GM12878 (cell line): ENCODE results near the gene RGS6.

Source experiments
- CHD2 ChIP-seq: IDR thresholded peaks from 2 replicates; pipeline ENCODE4 v1.6.1; 2011; ENCODE audit warnings: low read depth, low read length, improper control_type of control experiment, borderline replicate concordance
- ELK1 ChIP-seq: IDR thresholded peaks from 2 replicates; pipeline ENCODE4 v1.6.1; 2012; ENCODE audit warnings: low read depth, low read length, improper control_type of control experiment
- ZNF622 ChIP-seq: fragments of 450-650 bp; IDR thresholded peaks from 2 replicates; pipeline ENCODE4 v1.6.1; 2017; ENCODE audit warnings: mild to moderate bottlenecking, inconsistent platforms
- TF ChIP-seq, protein P1 (sequence below), 3 experiments: IDR thresholded peaks in 2 of 3; conservative IDR thresholded peaks in 1 of 3; 2 replicates each; pipeline ENCODE4 v1.5.1; 2011; ENCODE audit warnings: low read depth in 3 of 3, low read length in 3 of 3, mild to moderate bottlenecking in 3 of 3, control low read depth in 2 of 3, moderate library complexity in 2 of 3, inconsistent platforms in 1 of 3, mixed read lengths in 1 of 3; ENCODE audit not compliant: control insufficient read depth in 2 of 3, insufficient read depth in 1 of 3; ENCODE audit errors: extremely low read depth in 1 of 3

DNA sequence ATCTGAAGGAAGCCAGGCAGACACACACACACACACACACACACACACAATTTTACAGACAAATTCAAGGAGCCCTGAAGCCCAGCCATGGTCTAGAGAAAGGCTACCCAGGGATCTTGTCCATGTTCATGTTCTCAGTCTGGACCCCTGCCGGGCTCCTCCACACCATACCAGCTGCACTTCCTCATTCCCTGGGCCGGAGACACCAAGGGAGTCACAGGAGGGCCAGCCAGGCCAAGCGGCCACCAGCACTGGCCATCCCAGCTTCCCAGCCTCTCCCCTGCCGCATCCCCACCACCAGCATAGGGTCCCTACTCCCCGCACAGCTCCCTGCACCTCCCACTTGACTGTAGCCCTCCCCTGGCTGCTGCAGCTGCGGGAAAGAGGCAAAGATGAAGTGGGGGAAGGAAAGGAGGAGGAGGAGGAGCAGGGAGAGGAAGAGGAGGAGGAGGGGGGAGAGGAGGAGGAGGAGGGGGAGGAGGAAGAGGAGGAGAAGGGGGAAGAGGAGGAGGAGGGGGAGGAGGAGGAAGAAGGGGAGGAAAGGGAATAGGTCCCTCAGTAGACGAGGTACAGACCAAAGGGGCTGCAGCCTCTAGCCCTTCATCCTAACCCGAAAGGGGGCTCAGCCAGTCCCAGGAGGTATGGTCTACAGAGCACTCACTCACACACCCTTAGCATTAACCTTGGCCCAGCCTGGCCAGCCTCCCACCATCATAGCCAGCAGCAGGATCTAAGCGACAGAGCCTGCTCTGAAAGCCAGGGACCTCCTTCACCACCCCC, 668.5 kb downstream of the RGS6 start:
- TF ChIP-seq, protein P1, sequence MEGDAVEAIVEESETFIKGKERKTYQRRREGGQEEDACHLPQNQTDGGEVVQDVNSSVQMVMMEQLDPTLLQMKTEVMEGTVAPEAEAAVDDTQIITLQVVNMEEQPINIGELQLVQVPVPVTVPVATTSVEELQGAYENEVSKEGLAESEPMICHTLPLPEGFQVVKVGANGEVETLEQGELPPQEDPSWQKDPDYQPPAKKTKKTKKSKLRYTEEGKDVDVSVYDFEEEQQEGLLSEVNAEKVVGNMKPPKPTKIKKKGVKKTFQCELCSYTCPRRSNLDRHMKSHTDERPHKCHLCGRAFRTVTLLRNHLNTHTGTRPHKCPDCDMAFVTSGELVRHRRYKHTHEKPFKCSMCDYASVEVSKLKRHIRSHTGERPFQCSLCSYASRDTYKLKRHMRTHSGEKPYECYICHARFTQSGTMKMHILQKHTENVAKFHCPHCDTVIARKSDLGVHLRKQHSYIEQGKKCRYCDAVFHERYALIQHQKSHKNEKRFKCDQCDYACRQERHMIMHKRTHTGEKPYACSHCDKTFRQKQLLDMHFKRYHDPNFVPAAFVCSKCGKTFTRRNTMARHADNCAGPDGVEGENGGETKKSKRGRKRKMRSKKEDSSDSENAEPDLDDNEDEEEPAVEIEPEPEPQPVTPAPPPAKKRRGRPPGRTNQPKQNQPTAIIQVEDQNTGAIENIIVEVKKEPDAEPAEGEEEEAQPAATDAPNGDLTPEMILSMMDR (IDR thresholded peaks at IDR 0.05 in 2 of 3, conservative IDR thresholded peaks at IDR 0.05 in 1 of 3; ENCODE audit: control insufficient read depth in 2 of 3, extremely low read depth in 1 of 3, insufficient read depth in 1 of 3, low read depth in 3 of 3, low read length in 3 of 3) = no peak
- TF ChIP-seq CHD2 (no peak), ELK1 (no peak), ZNF622 (no peak)
